Transverse colon (tissue), 4 donors: ENCODE measurements around the gene ZNF32. TPM values are rescaled to one million over a fixed set of nuclear protein-coding genes. Genes with fewer than 3 reads are reported as not detected.

Experiments used
- DNase-seq: peaks from one replicate; pipeline ENCODE4 v3.0.0-alpha.2; 2019
- H3K27ac ChIP-seq, 4 donors: fragments of 200-600 bp; sonication (generic); 2 replicates each; pipeline ENCODE4 v1.5.1; 2016 to 2018; ENCODE audit warnings: inconsistent platforms in 4 of 4
- H3K27me3 ChIP-seq: fragments of 200-600 bp; sonication (generic); 2 replicates; pipeline ENCODE4 v1.5.1; 2017; ENCODE audit warnings: inconsistent platforms
- H3K36me3 ChIP-seq, 4 donors: fragments of 200-600 bp; sonication (generic); 2 replicates each; pipeline ENCODE4 v1.5.1; 2017 to 2019; ENCODE audit warnings: inconsistent platforms in 4 of 4
- H3K4me1 ChIP-seq, 4 donors: fragments of 200-600 bp; sonication (generic); 2 replicates each; pipeline ENCODE4 v1.5.1; 2017 to 2020; ENCODE audit warnings: inconsistent platforms in 4 of 4
- H3K4me3 ChIP-seq, 4 donors: fragments of 200-600 bp; sonication (generic); 1 replicate in 1 of 4; 2 replicates in 3 of 4; pipeline versions ENCODE4 v1.5.1 to v1.6.1; 2017 to 2019; ENCODE audit warnings: inconsistent platforms in 4 of 4
- H3K9me3 ChIP-seq, 2 donors: fragments of 200-600 bp; sonication (generic); 2 replicates each; pipeline ENCODE4 v1.5.1; 2017 to 2019; ENCODE audit warnings: inconsistent platforms in 2 of 2
- CTCF ChIP-seq, 5 experiments: fragments of 200-600 bp in 3 of 5; fragments of 450-650 bp in 2 of 5; sonication (generic) in 3 of 5; IDR thresholded peaks; 1 replicate in 2 of 5; 2 replicates in 3 of 5; pipeline ENCODE4 v1.5.1; 2016 to 2017; ENCODE audit warnings: antibody characterized with exemption in 5 of 5, inconsistent platforms in 3 of 5, mild to moderate bottlenecking in 2 of 5, moderate library complexity in 1 of 5
- EP300 ChIP-seq: sonication (generic); formaldehyde crosslinking; IDR thresholded peaks from one replicate; pipeline ENCODE4 v1.6.1; 2017; ENCODE audit warnings: antibody characterized with exemption, low read depth
- POLR2A ChIP-seq: fragments of 450-650 bp; IDR thresholded peaks from one replicate; pipeline ENCODE4 v1.6.1; 2016; ENCODE audit warnings: antibody characterized with exemption, mild to moderate bottlenecking, moderate library complexity
- POLR2AphosphoS5 ChIP-seq, 3 donors: sonication (generic); formaldehyde crosslinking; IDR thresholded peaks; one replicate each; pipeline ENCODE4 v1.6.1; 2016; ENCODE audit warnings: antibody characterized with exemption in 3 of 3
- WGBS, 2 donors: methylation state at CpG; one replicate each; pipeline ENCODE4 v1.1.5; 2018; ENCODE audit warnings: low coverage in 1 of 2; 5-methylcytosine and 5-hydroxymethylcytosine counted together
- in situ Hi-C, 4 donors: fragments of 200-750 bp; cut with MboI; loops; one replicate each; pipeline versions ENCODE4 v1.15.0 to v1.15.1; 2017; ENCODE audit warnings: low sequenced_read_pairs in 3 of 4, low pct_ligation_motif_present in 1 of 4, low pct_unique_long_range_greater_than_20kb in 1 of 4
- intact Hi-C: fragments of 100-400 bp; cut with DNase I; formaldehyde crosslinking; loops from one replicate; pipeline ENCODE4 v1.15.1; 2023; ENCODE audit warnings: low total_unique reads
- total RNA-seq, 4 donors: library from RNA; depleted of rRNA; stranded (reverse); fragments of >200 nt; gene quantifications; one replicate each; pipeline ENCODE4 v1.1.0, GENCODE V29; 2016

The ZNF32 gene
- total RNA-seq, 4 donors from 2014 or later, result 9.7 to 38.6 (median 22.1) TPM

- 76 to 78% methylated on average over 5 to 7 of the region's 7 CpGs for WGBS, 2 donors
- no peak overlapping the region for H3K4me3 ChIP-seq
- no peak for TF ChIP-seq POLR2A
- TF ChIP-seq EP300, result no peak
- no peak for TF ChIP-seq POLR2AphosphoS5 (IDR thresholded peaks at IDR 0.05)
- TF ChIP-seq CTCF (IDR thresholded peaks at IDR 0.05), result no peak
Observed at GRCh38 chr10:43681220-43681619, 32.5 kb upstream of the ZNF32 start.

GRCh38 chr10:43680035-43680434, 31.4 kb upstream of the ZNF32 start:
- no peak overlapping the region for H3K4me3 ChIP-seq
- no peak for TF ChIP-seq POLR2AphosphoS5 (IDR thresholded peaks at IDR 0.05)
- TF ChIP-seq POLR2A, result no peak
- TF ChIP-seq EP300, result no peak
- no peak for TF ChIP-seq CTCF (IDR thresholded peaks at IDR 0.05)
- no peaks in the 10 kb centered on the region for H3K9me3 ChIP-seq
- H3K36me3 ChIP-seq, result no peaks in the 10 kb centered on the region
- H3K4me1 ChIP-seq, result no peaks in the 10 kb centered on the region
- no peak for DNase-seq
- H3K27me3 ChIP-seq, result no peaks in the 10 kb centered on the region
- intact Hi-C loops (no loop called here), in situ Hi-C loops (loop anchor here in 2 of 4 donors (10.0 to 25.0 kb wide), 4 partner anchors 357 to 705 kb away; partner anchors contain the start of gene CXCL12 (in 1 of the 2))
- H3K27ac ChIP-seq, result no peak overlapping the region
- 14 to 74% methylated on average over 1 to 4 of the region's 4 CpGs for WGBS, 2 donors

More at GRCh38 chr10:43681220-43681619, 32.5 kb upstream of the ZNF32 start:
- Histone ChIP-seq H3K27me3 (no peaks in the 10 kb centered on the region), H3K36me3 (no peaks in the 10 kb centered on the region), H3K27ac (no peak overlapping the region), H3K9me3 (no peaks in the 10 kb centered on the region), H3K4me1 (no peaks in the 10 kb centered on the region)
- no peak for DNase-seq
- intact Hi-C loops, result no loop called here
- in situ Hi-C loops, result loop anchor here in 2 of 4 donors (10.0 to 25.0 kb wide), 4 partner anchors 356 to 704 kb away; partner anchors contain the start of gene CXCL12 (in 1 of the 2)

- Histone ChIP-seq H3K9me3 (no peaks in the 10 kb centered on the region), H3K27ac (no peak overlapping the region), H3K4me1 (no peaks in the 10 kb centered on the region), H3K4me3 (no peak overlapping the region), H3K36me3 (no peaks in the 10 kb centered on the region), H3K27me3 (no peaks in the 10 kb centered on the region)
- 0 to 38% methylated on average over 1 to 7 of the region's 7 CpGs for WGBS, 2 donors
- intact Hi-C loops, result loop anchor here (5.0 to 10.0 kb wide), 2 partner anchors 635 to 1178 kb away; no protein-coding TSS in a partner anchor
- TF ChIP-seq POLR2A (no peak), POLR2AphosphoS5 (IDR thresholded peaks at IDR 0.05) (no peak), EP300 (no peak), CTCF (IDR thresholded peaks at IDR 0.05) (no peak)
- in situ Hi-C loops, result loop anchor here (5.0 to 25.0 kb wide), 6 partner anchors 358 to 1185 kb away; partner anchors contain the start of gene CXCL12 (in 2 of the 4)
- DNase-seq, result peak; percentile 44
Observed at GRCh38 chr10:43679509-43679908, 30.8 kb upstream of the ZNF32 start.

- no peak overlapping the region for H3K4me3 ChIP-seq
- no peak for TF ChIP-seq EP300
- TF ChIP-seq CTCF (IDR thresholded peaks at IDR 0.05), result no peak
- TF ChIP-seq POLR2A, result no peak
- TF ChIP-seq POLR2AphosphoS5 (IDR thresholded peaks at IDR 0.05), result no peak
- H3K27ac ChIP-seq, result no peak overlapping the region
- H3K4me1 ChIP-seq, result no peaks in the 10 kb centered on the region
- H3K36me3 ChIP-seq, result no peaks in the 10 kb centered on the region
- in situ Hi-C loops (loop anchor here (5.0 to 25.0 kb wide), 6 partner anchors 359 to 1186 kb away; partner anchors contain the start of gene CXCL12 (in 2 of the 4)), intact Hi-C loops (loop anchor here (5.0 to 10.0 kb wide), 2 partner anchors 636 to 1179 kb away; no protein-coding TSS in a partner anchor)
- H3K9me3 ChIP-seq, result no peaks in the 10 kb centered on the region
- DNase-seq, result no peak
- WGBS, 2 donors, result 75 to 81% methylated on average over 4 to 10 of the region's 10 CpGs
- no peaks in the 10 kb centered on the region for H3K27me3 ChIP-seq
Observed at GRCh38 chr10:43678654-43679053, 30.0 kb upstream of the ZNF32 start.
